Ishikawa (cell line): ENCODE data around the gene TMEM248.

Experiments
- CEBPB ChIP-seq: IDR thresholded peaks from 2 replicates; pipeline ENCODE4 v1.6.1; 2012
- CREB1 ChIP-seq: IDR thresholded peaks from 2 replicates; pipeline ENCODE4 v1.6.1; 2012; ENCODE audit warnings: low read depth
- EGR1 ChIP-seq: IDR thresholded peaks from 2 replicates; pipeline ENCODE4 v1.6.1; 2012
- EP300 ChIP-seq: IDR thresholded peaks from 2 replicates; pipeline ENCODE4 v1.6.1; 2012; ENCODE audit warnings: borderline replicate concordance
- FOXM1 ChIP-seq: IDR thresholded peaks from 2 replicates; pipeline ENCODE4 v1.6.1; 2012; ENCODE audit warnings: low read depth, borderline replicate concordance
- MAX ChIP-seq: IDR thresholded peaks from 2 replicates; pipeline ENCODE4 v1.6.1; 2012
- NFIC ChIP-seq: IDR thresholded peaks from 2 replicates; pipeline ENCODE4 v1.6.1; 2012
- RAD21 ChIP-seq: IDR thresholded peaks from 2 replicates; pipeline ENCODE4 v1.6.1; 2012; ENCODE audit warnings: low read depth
- TAF1 ChIP-seq: IDR thresholded peaks from 2 replicates; pipeline ENCODE4 v1.6.1; 2012; ENCODE audit warnings: low read depth, mild to moderate bottlenecking
- TCF12 ChIP-seq: IDR thresholded peaks from 2 replicates; pipeline ENCODE4 v1.6.1; 2012; ENCODE audit warnings: low read depth
- TEAD4 ChIP-seq: IDR thresholded peaks from 2 replicates; pipeline ENCODE4 v1.6.1; 2012
- YY1 ChIP-seq: IDR thresholded peaks from 2 replicates; pipeline ENCODE4 v1.6.1; 2012; ENCODE audit warnings: low read depth
- ZBTB7A ChIP-seq: IDR thresholded peaks from 2 replicates; pipeline ENCODE4 v1.6.1; 2012; ENCODE audit warnings: low read depth
- TF ChIP-seq, protein P1 (sequence below): IDR thresholded peaks from 2 replicates; pipeline ENCODE4 v1.6.1; 2012; ENCODE audit warnings: low read depth, mild to moderate bottlenecking
- TF ChIP-seq, protein P2 (sequence below): IDR thresholded peaks from 2 replicates; pipeline ENCODE4 v1.6.1; 2012

Gene TMEM248

GRCh38 chr7:66896441-66896840 is 24.6 kb upstream of the TMEM248 start:
- TF ChIP-seq ZBTB7A (no peak), NFIC (no peak), EP300 (no peak), TCF12 (no peak), YY1 (no peak), MAX (no peak), RAD21 (no peak)
- TF ChIP-seq, protein P1, sequence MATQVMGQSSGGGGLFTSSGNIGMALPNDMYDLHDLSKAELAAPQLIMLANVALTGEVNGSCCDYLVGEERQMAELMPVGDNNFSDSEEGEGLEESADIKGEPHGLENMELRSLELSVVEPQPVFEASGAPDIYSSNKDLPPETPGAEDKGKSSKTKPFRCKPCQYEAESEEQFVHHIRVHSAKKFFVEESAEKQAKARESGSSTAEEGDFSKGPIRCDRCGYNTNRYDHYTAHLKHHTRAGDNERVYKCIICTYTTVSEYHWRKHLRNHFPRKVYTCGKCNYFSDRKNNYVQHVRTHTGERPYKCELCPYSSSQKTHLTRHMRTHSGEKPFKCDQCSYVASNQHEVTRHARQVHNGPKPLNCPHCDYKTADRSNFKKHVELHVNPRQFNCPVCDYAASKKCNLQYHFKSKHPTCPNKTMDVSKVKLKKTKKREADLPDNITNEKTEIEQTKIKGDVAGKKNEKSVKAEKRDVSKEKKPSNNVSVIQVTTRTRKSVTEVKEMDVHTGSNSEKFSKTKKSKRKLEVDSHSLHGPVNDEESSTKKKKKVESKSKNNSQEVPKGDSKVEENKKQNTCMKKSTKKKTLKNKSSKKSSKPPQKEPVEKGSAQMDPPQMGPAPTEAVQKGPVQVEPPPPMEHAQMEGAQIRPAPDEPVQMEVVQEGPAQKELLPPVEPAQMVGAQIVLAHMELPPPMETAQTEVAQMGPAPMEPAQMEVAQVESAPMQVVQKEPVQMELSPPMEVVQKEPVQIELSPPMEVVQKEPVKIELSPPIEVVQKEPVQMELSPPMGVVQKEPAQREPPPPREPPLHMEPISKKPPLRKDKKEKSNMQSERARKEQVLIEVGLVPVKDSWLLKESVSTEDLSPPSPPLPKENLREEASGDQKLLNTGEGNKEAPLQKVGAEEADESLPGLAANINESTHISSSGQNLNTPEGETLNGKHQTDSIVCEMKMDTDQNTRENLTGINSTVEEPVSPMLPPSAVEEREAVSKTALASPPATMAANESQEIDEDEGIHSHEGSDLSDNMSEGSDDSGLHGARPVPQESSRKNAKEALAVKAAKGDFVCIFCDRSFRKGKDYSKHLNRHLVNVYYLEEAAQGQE, result no peak
- TF ChIP-seq, protein P2, sequence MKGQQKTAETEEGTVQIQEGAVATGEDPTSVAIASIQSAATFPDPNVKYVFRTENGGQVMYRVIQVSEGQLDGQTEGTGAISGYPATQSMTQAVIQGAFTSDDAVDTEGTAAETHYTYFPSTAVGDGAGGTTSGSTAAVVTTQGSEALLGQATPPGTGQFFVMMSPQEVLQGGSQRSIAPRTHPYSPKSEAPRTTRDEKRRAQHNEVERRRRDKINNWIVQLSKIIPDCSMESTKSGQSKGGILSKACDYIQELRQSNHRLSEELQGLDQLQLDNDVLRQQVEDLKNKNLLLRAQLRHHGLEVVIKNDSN, result no peak

- TF ChIP-seq RAD21 (no peak), MAX (no peak), FOXM1 (no peak), EGR1 (no peak), CEBPB (no peak), TAF1 (no peak), TEAD4 (no peak), EP300 (no peak), TCF12 (no peak), NFIC (no peak), YY1 (no peak), CREB1 (no peak)
- TF ChIP-seq, protein P2, result no peak
- TF ChIP-seq, protein P1, result no peak
These were observed 21.3 kb upstream of the TMEM248 start for GRCh38 chr7:66899552-66900280.

DNA sequence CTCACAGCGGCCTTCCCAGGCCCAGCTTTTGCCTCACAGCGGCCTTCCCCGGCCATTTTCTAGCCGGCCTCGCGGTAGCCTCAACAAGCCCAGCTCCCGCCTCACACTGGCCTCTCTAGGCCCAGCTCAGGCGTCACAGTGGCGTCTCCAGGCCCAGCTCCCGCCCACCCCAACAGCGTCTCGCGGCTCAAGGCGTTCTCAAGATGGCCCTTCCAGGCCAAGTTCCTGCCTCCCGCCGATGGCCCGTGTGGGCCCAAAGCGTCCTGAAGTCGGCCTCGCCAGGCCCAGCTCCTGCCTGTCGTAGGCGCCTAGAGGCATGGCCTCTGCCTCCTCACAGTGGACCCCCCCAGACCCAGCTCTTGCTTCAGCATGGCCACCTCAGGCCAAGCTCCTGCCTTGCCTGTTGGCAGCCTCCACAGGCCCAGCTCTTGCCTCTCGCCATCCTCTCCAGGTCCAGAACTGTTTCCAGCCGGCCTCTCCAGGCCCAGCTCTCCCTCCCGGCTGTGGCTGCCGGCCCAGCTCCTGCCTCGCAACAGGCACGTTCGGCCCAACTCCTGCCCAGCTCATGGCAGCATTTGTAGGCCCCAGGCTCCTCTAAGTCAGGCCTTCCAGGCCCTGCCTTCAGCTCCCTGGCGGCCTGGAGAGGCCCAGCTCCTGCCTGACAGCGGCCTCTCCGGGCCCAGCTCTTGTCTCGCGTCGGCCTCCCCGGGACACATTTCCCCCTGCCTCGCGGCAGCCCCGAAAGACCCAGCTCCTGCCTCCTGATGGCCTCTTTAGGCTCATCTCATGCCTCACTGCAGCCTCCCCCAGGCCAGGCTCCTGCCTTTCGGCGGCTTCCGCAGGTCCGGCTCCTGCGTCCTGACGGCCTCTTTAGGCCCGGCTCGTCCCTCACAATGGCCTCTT is 18.8 kb upstream of the TMEM248 start:
- no peak for TF ChIP-seq EP300
- TF ChIP-seq FOXM1, result no peak
- TF ChIP-seq TAF1, result no peak
- no peak for TF ChIP-seq CEBPB
- TF ChIP-seq YY1, result no peak
- no peak for TF ChIP-seq TCF12
- TF ChIP-seq NFIC, result no peak
- no peak for TF ChIP-seq RAD21
- TF ChIP-seq, protein P1, result no peak
- no peak for TF ChIP-seq TEAD4
- TF ChIP-seq MAX, result no peak
- TF ChIP-seq, protein P2, result no peak
